WTC11 (cell line): ENCODE data around the gene PFDN2. TPM values are rescaled to one million over a fixed set of nuclear protein-coding genes. Genes with fewer than 3 reads are reported as not detected.

Experiments
- ATAC-seq: fragments of 200-7000 bp; cut with Tn5 transposase; 2 replicates; pipeline ENCODE4 v1.10.0; 2021; ENCODE audit warnings: mild to moderate bottlenecking, moderate library complexity
- CTCF ChIA-PET: fragments of 300-600 bp; sonication (Branson Sonifier 250); formaldehyde crosslinking; loops from one replicate; lab custom pipeline; 2021; ENCODE audit warnings: antibody characterized with exemption; lab: Charles Lee
- POLR2A ChIA-PET: fragments of 350-600 bp; sonication (Branson Sonifier 250); formaldehyde crosslinking; loops from one replicate; lab custom pipeline; 2021; ENCODE audit warnings: antibody characterized with exemption; lab: Charles Lee
- DNase-seq: peaks from one replicate; pipeline ENCODE4 v3.0.0; 2021; ENCODE audit warnings: low spot score
- H3K27ac Mint-ChIP-seq: 2 replicates; pipeline ENCODE4 v1.8.0; 2021; ENCODE audit warnings: mixed read lengths
- H3K27me3 Mint-ChIP-seq: 2 replicates; pipeline ENCODE4 v1.8.0; 2021; ENCODE audit warnings: low read depth, mild to moderate bottlenecking, moderate library complexity, mixed read lengths
- H3K36me3 Mint-ChIP-seq: 2 replicates; pipeline ENCODE4 v1.8.0; 2021; ENCODE audit warnings: mixed read lengths
- H3K4me1 Mint-ChIP-seq: 2 replicates; pipeline ENCODE4 v1.8.0; 2022; ENCODE audit warnings: mixed read lengths
- H3K4me3 Mint-ChIP-seq: 2 replicates; pipeline ENCODE4 v1.8.0; 2021; ENCODE audit warnings: mild to moderate bottlenecking, moderate library complexity, mixed read lengths
- H3K9me3 Mint-ChIP-seq: 2 replicates; pipeline ENCODE4 v1.8.0; 2021; ENCODE audit warnings: mixed read lengths
- CBFB ChIP-seq: sonication (generic); formaldehyde crosslinking; IDR thresholded peaks from 2 replicates; pipeline ENCODE4 v1.8.1; 2022; ENCODE audit warnings: mild to moderate bottlenecking, low read depth, missing genetic modification reagents
- ESRRA ChIP-seq: sonication (generic); formaldehyde crosslinking; IDR thresholded peaks from 2 replicates; pipeline ENCODE4 v1.8.1; 2022; ENCODE audit warnings: mild to moderate bottlenecking, missing genetic modification reagents, borderline replicate concordance
- GRHL2 ChIP-seq: fragments of 250-450 bp; sonication (Bioruptor Pico); IDR thresholded peaks from 2 replicates; pipeline ENCODE4 v1.8.0; 2022; ENCODE audit warnings: mild to moderate bottlenecking, moderate library complexity; ENCODE audit not compliant: insufficient replicate concordance, severe bottlenecking
- JAZF1 ChIP-seq: fragments of 250-450 bp; sonication (Bioruptor Pico); IDR thresholded peaks from 2 replicates; pipeline ENCODE4 v1.9.0; 2021; ENCODE audit warnings: moderate library complexity, mild to moderate bottlenecking, inconsistent platforms
- RORB ChIP-seq: fragments of 250-450 bp; sonication (Bioruptor Pico); IDR thresholded peaks from 2 replicates; pipeline ENCODE4 v1.9.0; 2021; ENCODE audit warnings: mild to moderate bottlenecking
- SP1 ChIP-seq: sonication (generic); formaldehyde crosslinking; conservative IDR thresholded peaks from 2 replicates; pipeline ENCODE4 v1.8.1; 2022; ENCODE audit warnings: missing genetic modification reagents
- TP53 ChIP-seq: sonication (generic); formaldehyde crosslinking; IDR thresholded peaks from 2 replicates; pipeline ENCODE4 v1.8.1; 2023; ENCODE audit warnings: mild to moderate bottlenecking, missing genetic modification reagents
- ZBTB21 ChIP-seq: sonication (generic); formaldehyde crosslinking; IDR thresholded peaks from 2 replicates; pipeline ENCODE4 v1.8.1; 2023; ENCODE audit warnings: mild to moderate bottlenecking, missing genetic modification reagents, borderline replicate concordance
- ZNF219 ChIP-seq: sonication (generic); formaldehyde crosslinking; IDR thresholded peaks from 2 replicates; pipeline ENCODE4 v1.8.0; 2023; ENCODE audit warnings: missing genetic modification reagents, mild to moderate bottlenecking, borderline replicate concordance
- ZNF232 ChIP-seq: sonication (generic); formaldehyde crosslinking; IDR thresholded peaks from 2 replicates; pipeline ENCODE4 v1.8.0; 2022; ENCODE audit warnings: mild to moderate bottlenecking, missing genetic modification reagents
- ZNF396 ChIP-seq: fragments of 250-450 bp; sonication (Bioruptor Pico); IDR thresholded peaks from 2 replicates; pipeline ENCODE4 v1.8.0; 2021; ENCODE audit warnings: mild to moderate bottlenecking, moderate library complexity, borderline replicate concordance
- total RNA-seq: library from RNA; stranded (reverse); gene quantifications from 3 replicates; pipeline ENCODE4 v1.2.3, GENCODE V29; 2021
- TF ChIP-seq, protein P1 (sequence below): fragments of 250-450 bp; sonication (Bioruptor Pico); IDR thresholded peaks from 2 replicates; pipeline ENCODE4 v1.9.0; 2021; ENCODE audit warnings: mild to moderate bottlenecking, borderline replicate concordance
- TF ChIP-seq, protein P2 (sequence below): sonication (generic); formaldehyde crosslinking; IDR thresholded peaks from 2 replicates; pipeline ENCODE4 v1.8.1; 2023; ENCODE audit warnings: mild to moderate bottlenecking, missing genetic modification reagents, moderate library complexity
- TF ChIP-seq, protein P3 (sequence below): sonication (generic); formaldehyde crosslinking; conservative IDR thresholded peaks from 2 replicates; pipeline ENCODE4 v1.8.1; 2023; ENCODE audit warnings: mild to moderate bottlenecking, low read depth, missing genetic modification reagents, moderate library complexity
- TF ChIP-seq, protein P4 (sequence below): fragments of 250-450 bp; sonication (Bioruptor Pico); IDR thresholded peaks from 2 replicates; pipeline ENCODE4 v1.8.0; 2021; ENCODE audit warnings: mild to moderate bottlenecking
- TF ChIP-seq, protein P5 (sequence below): sonication (generic); formaldehyde crosslinking; IDR thresholded peaks from 2 replicates; pipeline ENCODE4 v1.8.1; 2023; ENCODE audit warnings: mild to moderate bottlenecking, missing genetic modification reagents, moderate library complexity
- TF ChIP-seq, protein P6 (sequence below): sonication (generic); formaldehyde crosslinking; IDR thresholded peaks from 2 replicates; pipeline ENCODE4 v1.8.0; 2022; ENCODE audit warnings: mild to moderate bottlenecking, missing genetic modification reagents
- TF ChIP-seq, protein P7 (sequence below): fragments of 200-600 bp; IDR thresholded peaks from 2 replicates; pipeline ENCODE4 v1.8.0; 2022; ENCODE audit warnings: antibody characterized with exemption
- TF ChIP-seq, protein P8 (sequence below): sonication (generic); formaldehyde crosslinking; IDR thresholded peaks from 2 replicates; pipeline ENCODE4 v1.8.0; 2022; ENCODE audit warnings: mild to moderate bottlenecking, missing genetic modification reagents
- TF ChIP-seq, protein P9 (sequence below): sonication (generic); formaldehyde crosslinking; IDR thresholded peaks from 2 replicates; pipeline ENCODE4 v1.8.1; 2022; ENCODE audit warnings: low read depth, missing genetic modification reagents, borderline replicate concordance

The PFDN2 gene
- total RNA-seq, 1 experiment from 2014 or later, result 92.6 TPM

DNA sequence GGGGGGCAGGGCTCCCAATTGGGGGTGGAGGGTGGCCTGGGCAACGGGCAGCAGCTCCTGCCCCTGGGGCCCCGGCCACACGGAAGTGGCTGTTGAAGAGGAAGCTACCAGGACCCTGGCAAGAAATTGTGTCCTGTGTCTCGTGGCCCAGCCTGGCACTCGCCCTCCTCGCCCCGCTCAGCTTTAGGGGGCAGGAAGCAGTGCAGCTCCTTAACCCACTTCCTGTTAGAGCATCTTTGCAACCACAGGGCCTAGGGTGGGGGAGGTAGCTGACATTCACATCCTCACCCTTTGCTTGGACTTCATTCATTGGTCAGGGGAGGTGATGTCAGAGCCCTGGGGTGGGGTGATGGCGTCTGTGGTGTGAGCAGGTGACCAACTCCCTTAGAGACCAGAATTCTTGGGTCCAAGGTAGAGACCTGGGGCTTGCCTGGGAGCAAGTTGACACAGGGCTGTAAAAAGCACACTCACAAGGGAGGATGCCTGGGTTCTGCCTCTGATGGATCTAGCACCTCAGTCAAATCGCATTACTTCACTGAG lies 48.0 kb downstream of the PFDN2 start, which contains the start of gene ARHGAP30:
Gene ARHGAP30, minus strand, starts transcription at position 161 of the 540 bp plus-strand sequence. CDS start 267 bp downstream, outside the sequence.
- H3K4me1 Mint-ChIP-seq, result peaks cover 20% of the 10 kb centered on the region
- no peak within 1 kb of the TSS; the same call in 1 of the 2 replicates for H3K27ac Mint-ChIP-seq
- peaks cover 4% of the 10 kb centered on the region; the same call in 1 of the 2 replicates for H3K27me3 Mint-ChIP-seq
- ATAC-seq, result peak; percentile 31; the same call in 1 of the 2 replicates
- no peak within 1 kb of the TSS for H3K4me3 Mint-ChIP-seq
- H3K9me3 Mint-ChIP-seq, result no peaks in the 10 kb centered on the region
- CTCF ChIA-PET, result interaction anchor here (0.6 to 4.1 kb wide), 7 partner anchors 9 to 116 kb away, joined by 3 to 109 read pairs (median 4); partner anchors contain the start of genes KLHDC9 and NECTIN4
- no peaks in the 10 kb centered on the region for H3K36me3 Mint-ChIP-seq
- no peak for DNase-seq
- TF ChIP-seq ZBTB21 (CRISPR knock-in tag) (no peak), ZNF232 (CRISPR knock-in tag) (no peak), ESRRA (CRISPR knock-in tag) (no peak), SP1 (CRISPR knock-in tag) (no peak), ZNF396 (CRISPR knock-in tag) (no peak), TP53 (CRISPR knock-in tag) (no peak), ZNF219 (CRISPR knock-in tag) (no peak), GRHL2 (CRISPR knock-in tag) (no peak), CBFB (CRISPR knock-in tag) (no peak), JAZF1 (no peak), RORB (no peak)
- TF ChIP-seq, protein P1, sequence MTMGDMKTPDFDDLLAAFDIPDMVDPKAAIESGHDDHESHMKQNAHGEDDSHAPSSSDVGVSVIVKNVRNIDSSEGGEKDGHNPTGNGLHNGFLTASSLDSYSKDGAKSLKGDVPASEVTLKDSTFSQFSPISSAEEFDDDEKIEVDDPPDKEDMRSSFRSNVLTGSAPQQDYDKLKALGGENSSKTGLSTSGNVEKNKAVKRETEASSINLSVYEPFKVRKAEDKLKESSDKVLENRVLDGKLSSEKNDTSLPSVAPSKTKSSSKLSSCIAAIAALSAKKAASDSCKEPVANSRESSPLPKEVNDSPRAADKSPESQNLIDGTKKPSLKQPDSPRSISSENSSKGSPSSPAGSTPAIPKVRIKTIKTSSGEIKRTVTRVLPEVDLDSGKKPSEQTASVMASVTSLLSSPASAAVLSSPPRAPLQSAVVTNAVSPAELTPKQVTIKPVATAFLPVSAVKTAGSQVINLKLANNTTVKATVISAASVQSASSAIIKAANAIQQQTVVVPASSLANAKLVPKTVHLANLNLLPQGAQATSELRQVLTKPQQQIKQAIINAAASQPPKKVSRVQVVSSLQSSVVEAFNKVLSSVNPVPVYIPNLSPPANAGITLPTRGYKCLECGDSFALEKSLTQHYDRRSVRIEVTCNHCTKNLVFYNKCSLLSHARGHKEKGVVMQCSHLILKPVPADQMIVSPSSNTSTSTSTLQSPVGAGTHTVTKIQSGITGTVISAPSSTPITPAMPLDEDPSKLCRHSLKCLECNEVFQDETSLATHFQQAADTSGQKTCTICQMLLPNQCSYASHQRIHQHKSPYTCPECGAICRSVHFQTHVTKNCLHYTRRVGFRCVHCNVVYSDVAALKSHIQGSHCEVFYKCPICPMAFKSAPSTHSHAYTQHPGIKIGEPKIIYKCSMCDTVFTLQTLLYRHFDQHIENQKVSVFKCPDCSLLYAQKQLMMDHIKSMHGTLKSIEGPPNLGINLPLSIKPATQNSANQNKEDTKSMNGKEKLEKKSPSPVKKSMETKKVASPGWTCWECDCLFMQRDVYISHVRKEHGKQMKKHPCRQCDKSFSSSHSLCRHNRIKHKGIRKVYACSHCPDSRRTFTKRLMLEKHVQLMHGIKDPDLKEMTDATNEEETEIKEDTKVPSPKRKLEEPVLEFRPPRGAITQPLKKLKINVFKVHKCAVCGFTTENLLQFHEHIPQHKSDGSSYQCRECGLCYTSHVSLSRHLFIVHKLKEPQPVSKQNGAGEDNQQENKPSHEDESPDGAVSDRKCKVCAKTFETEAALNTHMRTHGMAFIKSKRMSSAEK, result no peak
- TF ChIP-seq, protein P2, sequence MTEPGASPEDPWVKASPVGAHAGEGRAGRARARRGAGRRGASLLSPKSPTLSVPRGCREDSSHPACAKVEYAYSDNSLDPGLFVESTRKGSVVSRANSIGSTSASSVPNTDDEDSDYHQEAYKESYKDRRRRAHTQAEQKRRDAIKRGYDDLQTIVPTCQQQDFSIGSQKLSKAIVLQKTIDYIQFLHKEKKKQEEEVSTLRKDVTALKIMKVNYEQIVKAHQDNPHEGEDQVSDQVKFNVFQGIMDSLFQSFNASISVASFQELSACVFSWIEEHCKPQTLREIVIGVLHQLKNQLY (CRISPR knock-in tag), result no peak
- TF ChIP-seq, protein P3, sequence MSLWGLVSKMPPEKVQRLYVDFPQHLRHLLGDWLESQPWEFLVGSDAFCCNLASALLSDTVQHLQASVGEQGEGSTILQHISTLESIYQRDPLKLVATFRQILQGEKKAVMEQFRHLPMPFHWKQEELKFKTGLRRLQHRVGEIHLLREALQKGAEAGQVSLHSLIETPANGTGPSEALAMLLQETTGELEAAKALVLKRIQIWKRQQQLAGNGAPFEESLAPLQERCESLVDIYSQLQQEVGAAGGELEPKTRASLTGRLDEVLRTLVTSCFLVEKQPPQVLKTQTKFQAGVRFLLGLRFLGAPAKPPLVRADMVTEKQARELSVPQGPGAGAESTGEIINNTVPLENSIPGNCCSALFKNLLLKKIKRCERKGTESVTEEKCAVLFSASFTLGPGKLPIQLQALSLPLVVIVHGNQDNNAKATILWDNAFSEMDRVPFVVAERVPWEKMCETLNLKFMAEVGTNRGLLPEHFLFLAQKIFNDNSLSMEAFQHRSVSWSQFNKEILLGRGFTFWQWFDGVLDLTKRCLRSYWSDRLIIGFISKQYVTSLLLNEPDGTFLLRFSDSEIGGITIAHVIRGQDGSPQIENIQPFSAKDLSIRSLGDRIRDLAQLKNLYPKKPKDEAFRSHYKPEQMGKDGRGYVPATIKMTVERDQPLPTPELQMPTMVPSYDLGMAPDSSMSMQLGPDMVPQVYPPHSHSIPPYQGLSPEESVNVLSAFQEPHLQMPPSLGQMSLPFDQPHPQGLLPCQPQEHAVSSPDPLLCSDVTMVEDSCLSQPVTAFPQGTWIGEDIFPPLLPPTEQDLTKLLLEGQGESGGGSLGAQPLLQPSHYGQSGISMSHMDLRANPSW (CRISPR knock-in tag), result no peak
- TF ChIP-seq, protein P4, sequence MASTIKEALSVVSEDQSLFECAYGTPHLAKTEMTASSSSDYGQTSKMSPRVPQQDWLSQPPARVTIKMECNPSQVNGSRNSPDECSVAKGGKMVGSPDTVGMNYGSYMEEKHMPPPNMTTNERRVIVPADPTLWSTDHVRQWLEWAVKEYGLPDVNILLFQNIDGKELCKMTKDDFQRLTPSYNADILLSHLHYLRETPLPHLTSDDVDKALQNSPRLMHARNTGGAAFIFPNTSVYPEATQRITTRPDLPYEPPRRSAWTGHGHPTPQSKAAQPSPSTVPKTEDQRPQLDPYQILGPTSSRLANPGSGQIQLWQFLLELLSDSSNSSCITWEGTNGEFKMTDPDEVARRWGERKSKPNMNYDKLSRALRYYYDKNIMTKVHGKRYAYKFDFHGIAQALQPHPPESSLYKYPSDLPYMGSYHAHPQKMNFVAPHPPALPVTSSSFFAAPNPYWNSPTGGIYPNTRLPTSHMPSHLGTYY (CRISPR knock-in tag), result no peak
- TF ChIP-seq, protein P5, sequence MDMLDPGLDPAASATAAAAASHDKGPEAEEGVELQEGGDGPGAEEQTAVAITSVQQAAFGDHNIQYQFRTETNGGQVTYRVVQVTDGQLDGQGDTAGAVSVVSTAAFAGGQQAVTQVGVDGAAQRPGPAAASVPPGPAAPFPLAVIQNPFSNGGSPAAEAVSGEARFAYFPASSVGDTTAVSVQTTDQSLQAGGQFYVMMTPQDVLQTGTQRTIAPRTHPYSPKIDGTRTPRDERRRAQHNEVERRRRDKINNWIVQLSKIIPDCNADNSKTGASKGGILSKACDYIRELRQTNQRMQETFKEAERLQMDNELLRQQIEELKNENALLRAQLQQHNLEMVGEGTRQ (CRISPR knock-in tag), result no peak
- TF ChIP-seq, protein P6, sequence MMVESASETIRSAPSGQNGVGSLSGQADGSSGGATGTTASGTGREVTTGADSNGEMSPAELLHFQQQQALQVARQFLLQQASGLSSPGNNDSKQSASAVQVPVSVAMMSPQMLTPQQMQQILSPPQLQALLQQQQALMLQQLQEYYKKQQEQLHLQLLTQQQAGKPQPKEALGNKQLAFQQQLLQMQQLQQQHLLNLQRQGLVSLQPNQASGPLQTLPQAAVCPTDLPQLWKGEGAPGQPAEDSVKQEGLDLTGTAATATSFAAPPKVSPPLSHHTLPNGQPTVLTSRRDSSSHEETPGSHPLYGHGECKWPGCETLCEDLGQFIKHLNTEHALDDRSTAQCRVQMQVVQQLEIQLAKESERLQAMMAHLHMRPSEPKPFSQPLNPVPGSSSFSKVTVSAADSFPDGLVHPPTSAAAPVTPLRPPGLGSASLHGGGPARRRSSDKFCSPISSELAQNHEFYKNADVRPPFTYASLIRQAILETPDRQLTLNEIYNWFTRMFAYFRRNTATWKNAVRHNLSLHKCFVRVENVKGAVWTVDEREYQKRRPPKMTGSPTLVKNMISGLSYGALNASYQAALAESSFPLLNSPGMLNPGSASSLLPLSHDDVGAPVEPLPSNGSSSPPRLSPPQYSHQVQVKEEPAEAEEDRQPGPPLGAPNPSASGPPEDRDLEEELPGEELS (CRISPR knock-in tag), result no peak
- TF ChIP-seq, protein P7, sequence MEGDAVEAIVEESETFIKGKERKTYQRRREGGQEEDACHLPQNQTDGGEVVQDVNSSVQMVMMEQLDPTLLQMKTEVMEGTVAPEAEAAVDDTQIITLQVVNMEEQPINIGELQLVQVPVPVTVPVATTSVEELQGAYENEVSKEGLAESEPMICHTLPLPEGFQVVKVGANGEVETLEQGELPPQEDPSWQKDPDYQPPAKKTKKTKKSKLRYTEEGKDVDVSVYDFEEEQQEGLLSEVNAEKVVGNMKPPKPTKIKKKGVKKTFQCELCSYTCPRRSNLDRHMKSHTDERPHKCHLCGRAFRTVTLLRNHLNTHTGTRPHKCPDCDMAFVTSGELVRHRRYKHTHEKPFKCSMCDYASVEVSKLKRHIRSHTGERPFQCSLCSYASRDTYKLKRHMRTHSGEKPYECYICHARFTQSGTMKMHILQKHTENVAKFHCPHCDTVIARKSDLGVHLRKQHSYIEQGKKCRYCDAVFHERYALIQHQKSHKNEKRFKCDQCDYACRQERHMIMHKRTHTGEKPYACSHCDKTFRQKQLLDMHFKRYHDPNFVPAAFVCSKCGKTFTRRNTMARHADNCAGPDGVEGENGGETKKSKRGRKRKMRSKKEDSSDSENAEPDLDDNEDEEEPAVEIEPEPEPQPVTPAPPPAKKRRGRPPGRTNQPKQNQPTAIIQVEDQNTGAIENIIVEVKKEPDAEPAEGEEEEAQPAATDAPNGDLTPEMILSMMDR, result no peak
- TF ChIP-seq, protein P8, sequence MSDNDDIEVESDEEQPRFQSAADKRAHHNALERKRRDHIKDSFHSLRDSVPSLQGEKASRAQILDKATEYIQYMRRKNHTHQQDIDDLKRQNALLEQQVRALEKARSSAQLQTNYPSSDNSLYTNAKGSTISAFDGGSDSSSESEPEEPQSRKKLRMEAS (CRISPR knock-in tag), result no peak
- TF ChIP-seq, protein P9, sequence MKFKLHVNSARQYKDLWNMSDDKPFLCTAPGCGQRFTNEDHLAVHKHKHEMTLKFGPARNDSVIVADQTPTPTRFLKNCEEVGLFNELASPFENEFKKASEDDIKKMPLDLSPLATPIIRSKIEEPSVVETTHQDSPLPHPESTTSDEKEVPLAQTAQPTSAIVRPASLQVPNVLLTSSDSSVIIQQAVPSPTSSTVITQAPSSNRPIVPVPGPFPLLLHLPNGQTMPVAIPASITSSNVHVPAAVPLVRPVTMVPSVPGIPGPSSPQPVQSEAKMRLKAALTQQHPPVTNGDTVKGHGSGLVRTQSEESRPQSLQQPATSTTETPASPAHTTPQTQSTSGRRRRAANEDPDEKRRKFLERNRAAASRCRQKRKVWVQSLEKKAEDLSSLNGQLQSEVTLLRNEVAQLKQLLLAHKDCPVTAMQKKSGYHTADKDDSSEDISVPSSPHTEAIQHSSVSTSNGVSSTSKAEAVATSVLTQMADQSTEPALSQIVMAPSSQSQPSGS (CRISPR knock-in tag), result no peak
- TF ChIP-seq, all 79 proteins: peak for 0
- POLR2A ChIA-PET, result interaction anchor here (2.4 kb wide), 1 partner anchor 24 kb away, joined by 11 read pairs; the partner anchor contains the start of gene USF1
